ENCODE results near the gene KANSL3. TPM values are rescaled to one million over a fixed set of nuclear protein-coding genes. Genes with fewer than 3 reads are reported as not detected.

KANSL3 gene
- total and polyA plus RNA-seq, 9 donors, result 28.0 to 55.7 (median 47.0) TPM

DNA sequence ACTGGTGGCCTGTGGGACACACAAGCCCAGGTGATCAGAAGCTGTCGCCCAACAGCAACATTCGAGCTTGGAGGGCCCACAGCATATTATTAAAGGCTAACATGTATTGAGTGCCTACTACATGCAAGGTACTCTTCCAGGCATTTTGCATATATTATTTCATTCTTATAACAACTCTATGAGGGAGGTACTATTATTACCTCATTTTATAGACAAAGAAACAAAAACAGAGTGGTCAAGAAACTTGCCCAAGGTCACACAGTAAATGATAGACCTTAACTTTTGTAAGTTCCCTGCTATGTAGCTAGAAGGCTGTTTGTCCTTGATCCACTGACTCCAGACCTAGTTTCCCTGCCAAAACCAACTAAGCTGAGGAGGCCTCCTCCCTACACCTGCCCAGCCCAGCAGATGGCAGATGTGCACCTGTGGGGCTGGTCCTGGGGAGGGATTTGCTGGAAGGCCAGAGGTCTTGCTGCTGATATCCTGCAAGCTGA is 35.7 kb downstream of the KANSL3 start:
- Histone ChIP-seq H3K27ac (no peak overlapping the region), H3K36me3 (no peaks in the 10 kb centered on the region), H3K4me1 (ENCODE audit: insufficient read depth) (no peaks in the 10 kb centered on the region), H3K4me3 (no peak overlapping the region), H3K9me3 (no peaks in the 10 kb centered on the region), H3K27me3 (no peaks in the 10 kb centered on the region)
- DNase-seq, result no peak
- no peak for TF ChIP-seq EP300 (IDR thresholded peaks at IDR 0.05)
- TF ChIP-seq, protein P1, sequence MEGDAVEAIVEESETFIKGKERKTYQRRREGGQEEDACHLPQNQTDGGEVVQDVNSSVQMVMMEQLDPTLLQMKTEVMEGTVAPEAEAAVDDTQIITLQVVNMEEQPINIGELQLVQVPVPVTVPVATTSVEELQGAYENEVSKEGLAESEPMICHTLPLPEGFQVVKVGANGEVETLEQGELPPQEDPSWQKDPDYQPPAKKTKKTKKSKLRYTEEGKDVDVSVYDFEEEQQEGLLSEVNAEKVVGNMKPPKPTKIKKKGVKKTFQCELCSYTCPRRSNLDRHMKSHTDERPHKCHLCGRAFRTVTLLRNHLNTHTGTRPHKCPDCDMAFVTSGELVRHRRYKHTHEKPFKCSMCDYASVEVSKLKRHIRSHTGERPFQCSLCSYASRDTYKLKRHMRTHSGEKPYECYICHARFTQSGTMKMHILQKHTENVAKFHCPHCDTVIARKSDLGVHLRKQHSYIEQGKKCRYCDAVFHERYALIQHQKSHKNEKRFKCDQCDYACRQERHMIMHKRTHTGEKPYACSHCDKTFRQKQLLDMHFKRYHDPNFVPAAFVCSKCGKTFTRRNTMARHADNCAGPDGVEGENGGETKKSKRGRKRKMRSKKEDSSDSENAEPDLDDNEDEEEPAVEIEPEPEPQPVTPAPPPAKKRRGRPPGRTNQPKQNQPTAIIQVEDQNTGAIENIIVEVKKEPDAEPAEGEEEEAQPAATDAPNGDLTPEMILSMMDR (IDR thresholded peaks at IDR 0.05), result no peak
- TF ChIP-seq POLR2A (IDR thresholded peaks at IDR 0.05), result no peak
- 89 to 100% (median 94%) methylated on average over 2 of the region's 2 CpGs for WGBS, 3 donors
- intact Hi-C loops (cut with DNase I), result no loop called here

GRCh38 chr2:96601382-96602292 is 36.5 kb downstream of the KANSL3 start:
- Histone ChIP-seq H3K36me3 (no peaks in the 10 kb centered on the region), H3K27ac (no peak overlapping the region), H3K9me3 (no peaks in the 10 kb centered on the region)

DNA sequence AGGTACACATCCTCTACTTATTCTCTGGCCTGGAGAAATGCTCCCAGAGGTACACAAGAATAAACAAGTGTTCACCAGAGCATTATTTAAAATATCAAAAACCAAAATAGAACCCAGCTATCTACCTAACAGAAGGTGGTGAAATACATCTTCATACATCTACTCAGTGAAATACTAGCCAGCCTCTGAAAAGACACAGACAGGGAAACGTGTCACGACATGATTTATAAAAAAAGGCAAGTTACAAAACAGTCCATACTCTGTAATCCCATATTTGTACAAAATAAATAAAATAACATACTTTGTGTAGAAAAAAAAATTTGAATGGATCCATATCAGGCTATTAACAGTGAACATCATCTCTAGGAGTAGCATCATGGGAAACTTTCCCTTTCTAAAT is 38.2 kb downstream of the KANSL3 start:
- Histone ChIP-seq H3K36me3 (no peaks in the 10 kb centered on the region), H3K9me3 (no peaks in the 10 kb centered on the region), H3K4me1 (ENCODE audit: insufficient read depth) (no peaks in the 10 kb centered on the region), H3K27ac (no peak overlapping the region), H3K4me3 (no peak overlapping the region), H3K27me3 (no peaks in the 10 kb centered on the region)
- DNase-seq, result no peak
- intact Hi-C loops (cut with DNase I), result no loop called here
- WGBS, 3 donors, result 65 to 74% (median 65%) methylated on average over 2 of the region's 2 CpGs
- TF ChIP-seq EP300 (IDR thresholded peaks at IDR 0.05), result no peak
- TF ChIP-seq, protein P1 (IDR thresholded peaks at IDR 0.05), result no peak
- no peak for TF ChIP-seq POLR2A (IDR thresholded peaks at IDR 0.05)

More at GRCh38 chr2:96601382-96602292, 36.5 kb downstream of the KANSL3 start:
- TF ChIP-seq, protein P1 (IDR thresholded peaks at IDR 0.05), result no peak
- TF ChIP-seq EP300 (IDR thresholded peaks at IDR 0.05), result no peak
- no peak for TF ChIP-seq POLR2A (IDR thresholded peaks at IDR 0.05)
- Histone ChIP-seq H3K27me3 (no peaks in the 10 kb centered on the region), H3K4me3 (no peak overlapping the region), H3K4me1 (ENCODE audit: insufficient read depth) (no peaks in the 10 kb centered on the region)
- intact Hi-C loops (cut with DNase I), result no loop called here
- 84 to 90% (median 90%) methylated on average over 8 of the region's 8 CpGs for WGBS, 3 donors
- DNase-seq, result no peak

- Histone ChIP-seq H3K4me3 (no peak overlapping the region), H3K4me1 (ENCODE audit: insufficient read depth) (no peaks in the 10 kb centered on the region), H3K9me3 (no peaks in the 10 kb centered on the region), H3K27me3 (no peaks in the 10 kb centered on the region), H3K27ac (no peak overlapping the region), H3K36me3 (no peaks in the 10 kb centered on the region)
- intact Hi-C loops (cut with DNase I), result no loop called here
- DNase-seq, result no peak
- TF ChIP-seq EP300 (IDR thresholded peaks at IDR 0.05) (no peak), POLR2A (IDR thresholded peaks at IDR 0.05) (no peak)
- TF ChIP-seq, protein P1 (IDR thresholded peaks at IDR 0.05), result no peak
Observed at GRCh38 chr2:96596596-96596995, 41.5 kb downstream of the KANSL3 start.
